PC-9 (cell line): ENCODE results near the gene STIL. TPM values are rescaled to one million over a fixed set of nuclear protein-coding genes. Genes with fewer than 3 reads are reported as not detected.

Experiments
- BruUV-seq: library from RNA; stranded (reverse); fragments of 400-500 nt; replicated peaks from 2 replicates; lab custom pipeline; 2021; lab: Mats Ljungman, UMichigan
- CTCF ChIA-PET: fragments of 300-600 bp; sonication (Branson Sonifier 250); formaldehyde crosslinking; loops from one replicate; lab custom pipeline; 2022; ENCODE audit warnings: antibody characterized with exemption; lab: Charles Lee
- POLR2A ChIA-PET: fragments of 300-600 bp; sonication (Branson Sonifier 250); formaldehyde crosslinking; loops from one replicate; lab custom pipeline; 2022; ENCODE audit warnings: antibody characterized with exemption; ENCODE audit not compliant: unreplicated experiment; lab: Charles Lee
- DNase-seq, 2 experiments: peaks; one replicate each; pipeline versions ENCODE4 v3.0.0 to v3.0.0-alpha.2; 2015 to 2022; ENCODE audit warnings: mixed read lengths in 1 of 2
- H2AFZ ChIP-seq: fragments of 200-600 bp; sonication (generic); 2 replicates; pipeline ENCODE4 v1.8.1; 2017; ENCODE audit warnings: antibody characterized with exemption
- H3F3A ChIP-seq: fragments of 200-600 bp; sonication (generic); 2 replicates; pipeline ENCODE4 v1.8.1; 2017; ENCODE audit warnings: antibody characterized with exemption, mild to moderate bottlenecking, low read depth; ENCODE audit not compliant: insufficient read depth
- H3K27ac ChIP-seq: fragments of 200-600 bp; sonication (generic); 2 replicates; pipeline ENCODE4 v1.6.1; 2016; ENCODE audit warnings: mixed run types
- H3K27me3 ChIP-seq: fragments of 200-600 bp; sonication (generic); 2 replicates; pipeline ENCODE4 v1.6.1; 2016; ENCODE audit warnings: low read depth, mixed run types; ENCODE audit not compliant: insufficient read depth
- H3K36me3 ChIP-seq: fragments of 200-600 bp; sonication (generic); 2 replicates; pipeline ENCODE4 v1.6.1; 2016; ENCODE audit warnings: low read depth, mixed run types
- H3K4me1 ChIP-seq: fragments of 200-600 bp; sonication (generic); replicated peaks from 2 replicates; pipeline ENCODE4 v1.6.1; 2016; ENCODE audit warnings: mixed run types; ENCODE audit not compliant: insufficient read depth
- H3K4me2 ChIP-seq: fragments of 200-600 bp; sonication (generic); 2 replicates; pipeline ENCODE4 v1.6.1; 2017; ENCODE audit warnings: mixed run types
- H3K4me3 ChIP-seq: fragments of 200-600 bp; sonication (generic); 2 replicates; pipeline ENCODE4 v1.6.1; 2016; ENCODE audit warnings: mixed run types
- H3K79me2 ChIP-seq: fragments of 200-600 bp; sonication (generic); 2 replicates; pipeline ENCODE4 v1.6.1; 2017; ENCODE audit warnings: low read depth, mixed run types
- H3K9me2 ChIP-seq: fragments of 200-600 bp; sonication (generic); 2 replicates; pipeline ENCODE4 v1.8.1; 2017; ENCODE audit warnings: mild to moderate bottlenecking; ENCODE audit not compliant: insufficient read depth
- H3K9me3 ChIP-seq: fragments of 200-600 bp; sonication (generic); 2 replicates; pipeline ENCODE4 v1.8.1; 2016; ENCODE audit warnings: low read depth; ENCODE audit not compliant: insufficient read depth
- H4K20me1 ChIP-seq: fragments of 200-600 bp; sonication (generic); 2 replicates; pipeline ENCODE4 v1.8.1; 2017; ENCODE audit not compliant: insufficient read depth
- CTCF ChIP-seq: fragments of 200-600 bp; sonication (generic); conservative IDR thresholded peaks from 2 replicates; pipeline ENCODE4 v1.6.1; 2017; ENCODE audit warnings: mixed run types, antibody characterized with exemption, mild to moderate bottlenecking, moderate library complexity
- EZH2 ChIP-seq: fragments of 200-600 bp; sonication (generic); IDR thresholded peaks from 2 replicates; pipeline ENCODE4 v1.8.0; 2017; ENCODE audit warnings: antibody characterized with exemption, low read depth
- intact Hi-C: fragments of 100-400 bp; cut with micrococcal nuclease; formaldehyde crosslinking; loops from one replicate; pipeline ENCODE4 v1.10.0; 2022; ENCODE audit not compliant: unreplicated experiment
- total RNA-seq: library from RNA; stranded (reverse); gene quantifications from 2 replicates; pipeline ENCODE4 v1.2.3, GENCODE V29; 2021

Gene STIL
- total RNA-seq, 1 experiment from 2014 or later, result 37.0 TPM

DNA sequence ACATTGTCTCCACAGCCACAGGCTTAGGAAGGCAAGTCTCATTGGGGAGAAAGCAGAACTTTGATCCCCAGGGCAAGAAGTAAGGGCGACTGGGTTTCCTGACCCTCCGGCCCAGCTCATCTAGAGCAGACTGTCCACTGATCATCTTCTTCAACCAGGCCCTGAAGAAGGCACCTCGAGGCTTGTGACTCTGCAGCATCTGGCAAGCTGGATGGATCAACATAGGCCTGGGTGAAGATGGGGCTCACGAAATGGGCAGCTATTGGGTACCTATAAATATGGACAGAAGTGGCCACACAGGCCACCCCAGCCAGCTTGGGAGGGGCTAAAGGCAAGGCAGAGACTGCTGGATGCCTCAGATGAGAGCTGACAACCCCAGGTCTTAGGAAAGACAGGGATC is 94.9 kb downstream of the STIL start:
- POLR2A ChIA-PET, result interaction anchor here (0.5 kb wide), 1 partner anchor 494 kb away, joined by 5 read pairs; no protein-coding TSS in a partner anchor
- DNase-seq, result no peak
- Histone ChIP-seq H3K4me2 (no peak overlapping the region), H3K79me2 (no peaks in the 10 kb centered on the region), H3K9me3 (no peaks in the 10 kb centered on the region), H3K9me2 (no peaks in the 10 kb centered on the region), H3K27me3 (peaks cover 17% of the 10 kb centered on the region), H3K36me3 (no peaks in the 10 kb centered on the region), H4K20me1 (no peaks in the 10 kb centered on the region), H3K4me1 (no peaks in the 10 kb centered on the region), H3F3A (no peaks in the 10 kb centered on the region), H3K27ac (no peak overlapping the region), H2AFZ (no peak overlapping the region), H3K4me3 (no peak overlapping the region)
- TF ChIP-seq EZH2 (no peak), CTCF (no peak)
- CTCF ChIA-PET, result no interaction called here
- BruUV-seq, result no TSS peak
- intact Hi-C loops, result no loop called here

DNA sequence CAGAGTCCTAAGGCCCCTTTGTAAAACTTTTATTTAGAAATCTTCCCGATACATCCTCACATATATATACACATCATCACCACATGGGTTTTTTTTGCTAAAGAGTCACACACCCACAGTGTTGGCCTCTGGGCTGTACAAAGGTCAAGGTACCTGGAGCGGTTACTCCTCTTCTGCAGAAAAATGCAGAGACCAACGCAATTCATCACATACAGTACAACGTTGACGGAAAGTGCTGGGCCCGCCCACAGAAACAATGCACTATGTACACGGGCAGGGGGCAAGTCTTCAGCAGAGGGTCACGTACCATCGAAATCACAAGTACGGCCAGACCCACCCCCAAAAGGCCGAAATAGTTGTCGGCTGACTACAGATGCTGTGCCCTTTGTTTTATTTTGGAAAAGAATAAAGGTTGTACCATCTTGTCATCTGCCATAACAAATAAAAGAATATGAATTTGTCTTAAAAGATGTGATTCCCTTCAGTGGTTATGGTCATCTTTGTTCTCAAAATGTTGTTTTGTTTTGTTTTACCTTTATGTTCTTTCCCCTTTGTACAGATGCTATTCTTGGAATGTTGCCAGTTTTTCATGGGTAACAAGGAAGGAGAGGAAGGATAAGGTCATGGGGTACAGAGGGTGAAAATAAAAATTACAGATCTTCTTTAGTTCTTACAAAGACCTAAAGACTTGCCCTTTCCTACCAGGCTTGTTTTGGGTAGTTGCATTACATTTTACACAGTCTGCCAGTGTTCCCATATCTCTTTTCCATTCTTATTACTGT is 97.5 kb downstream of the STIL start:
- no peaks in the 10 kb centered on the region for H3K4me1 ChIP-seq
- no peaks in the 10 kb centered on the region for H4K20me1 ChIP-seq
- H3K27ac ChIP-seq, result no peak overlapping the region
- H3K79me2 ChIP-seq, result no peaks in the 10 kb centered on the region
- TF ChIP-seq CTCF, result no peak
- TF ChIP-seq EZH2, result no peak
- intact Hi-C loops, result no loop called here
- H3K4me3 ChIP-seq, result no peak overlapping the region
- H2AFZ ChIP-seq, result no peak overlapping the region
- CTCF ChIA-PET, result no interaction called here
- H3K4me2 ChIP-seq, result no peak overlapping the region
- POLR2A ChIA-PET, result no interaction called here
- no TSS peak for BruUV-seq
- H3K9me3 ChIP-seq, result no peaks in the 10 kb centered on the region
- no peaks in the 10 kb centered on the region for H3K36me3 ChIP-seq
- H3K27me3 ChIP-seq, result peaks cover 7% of the 10 kb centered on the region; the same call in 1 of the 2 replicates
- H3F3A ChIP-seq, result no peaks in the 10 kb centered on the region
- no peak for DNase-seq
- no peaks in the 10 kb centered on the region for H3K9me2 ChIP-seq

DNA sequence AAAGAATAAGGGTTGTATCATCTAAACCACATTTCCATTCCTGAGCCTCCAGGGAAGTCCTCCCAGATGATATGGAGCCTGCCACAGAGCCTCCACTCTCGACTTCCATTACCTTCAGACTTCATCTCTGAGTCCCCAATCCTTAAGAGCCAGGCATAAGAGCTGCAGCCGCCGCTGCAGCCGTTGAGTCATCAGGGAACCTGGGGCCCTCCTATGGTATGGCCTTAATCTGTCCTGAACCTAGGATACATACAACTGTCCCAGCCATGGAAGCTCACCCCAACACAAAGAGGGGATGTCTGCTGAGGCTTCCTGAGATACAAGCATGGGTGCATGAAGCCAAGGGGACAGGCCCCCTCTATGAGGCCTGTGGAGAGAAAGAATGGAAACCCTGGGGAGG is 98.2 kb downstream of the STIL start:
- H3K4me3 ChIP-seq, result no peak overlapping the region
- BruUV-seq, result no TSS peak
- no peaks in the 10 kb centered on the region for H3K4me1 ChIP-seq
- ChIA-PET CTCF (no interaction called here), POLR2A (no interaction called here)
- H3K36me3 ChIP-seq, result no peaks in the 10 kb centered on the region
- H4K20me1 ChIP-seq, result no peaks in the 10 kb centered on the region
- H3K4me2 ChIP-seq, result no peak overlapping the region
- no peaks in the 10 kb centered on the region for H3F3A ChIP-seq
- no peaks in the 10 kb centered on the region for H3K79me2 ChIP-seq
- no peak for DNase-seq
- intact Hi-C loops, result no loop called here
- no peaks in the 10 kb centered on the region for H3K9me3 ChIP-seq
- H3K9me2 ChIP-seq, result no peaks in the 10 kb centered on the region
- H3K27ac ChIP-seq, result no peak overlapping the region
- TF ChIP-seq CTCF (no peak), EZH2 (no peak)
- peaks cover 4% of the 10 kb centered on the region; the same call in 1 of the 2 replicates for H3K27me3 ChIP-seq
- no peak overlapping the region for H2AFZ ChIP-seq
